Activated effector memory CD4-positive, alpha-beta T cell treated with Interleukin-2 at 50 U/mL for 16 hours (primary cell): ENCODE measurements around the gene AKIRIN2.
"Not testable (repeated sequence)": the region's sequence is repeated elsewhere in the genome, so short reads cannot be mapped to it uniquely, and the experiment has no call there.

Experiments used
- DNase-seq: peaks from one replicate; pipeline ENCODE4 v3.0.0-alpha.2; 2020

The AKIRIN2 gene

GRCh38 chr6:87716928-87717614, 15.0 kb upstream of the AKIRIN2 start:
- no peak for DNase-seq

DNA sequence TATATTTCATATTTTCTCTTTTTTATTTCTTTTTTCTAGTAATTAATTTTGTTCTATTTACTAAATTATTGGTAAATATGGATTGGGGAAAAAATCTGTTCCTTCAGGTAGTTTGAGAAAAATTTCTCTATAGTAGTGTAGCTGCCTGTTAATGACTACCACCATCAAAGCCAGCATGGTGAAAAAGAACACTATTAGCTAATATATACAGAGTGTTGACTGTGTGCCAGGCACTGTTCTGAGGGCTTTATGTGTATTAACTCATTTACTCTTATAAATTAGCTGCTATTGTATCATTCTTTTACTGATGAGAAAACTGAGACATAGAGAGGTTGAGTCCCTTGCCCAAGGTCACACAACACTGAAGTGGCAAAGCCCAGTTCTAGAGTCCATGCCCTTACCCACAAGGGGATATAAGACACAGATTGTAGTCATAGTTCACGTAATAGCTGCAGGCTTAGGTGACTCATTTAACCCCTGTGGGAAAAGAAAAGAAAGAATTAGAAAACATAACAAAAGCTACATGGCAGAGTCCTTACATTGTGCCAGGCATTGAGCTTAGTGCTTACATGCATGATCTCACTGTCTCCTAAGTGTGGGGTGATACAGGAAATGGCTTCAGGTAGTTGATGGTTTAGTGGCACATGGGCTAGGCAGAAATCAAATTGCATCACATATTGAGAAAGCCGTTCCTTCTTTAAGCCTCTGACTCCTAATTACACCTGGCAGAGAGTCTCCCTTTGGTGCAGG, 12.2 kb upstream of the AKIRIN2 start:
- no peak for DNase-seq

DNA sequence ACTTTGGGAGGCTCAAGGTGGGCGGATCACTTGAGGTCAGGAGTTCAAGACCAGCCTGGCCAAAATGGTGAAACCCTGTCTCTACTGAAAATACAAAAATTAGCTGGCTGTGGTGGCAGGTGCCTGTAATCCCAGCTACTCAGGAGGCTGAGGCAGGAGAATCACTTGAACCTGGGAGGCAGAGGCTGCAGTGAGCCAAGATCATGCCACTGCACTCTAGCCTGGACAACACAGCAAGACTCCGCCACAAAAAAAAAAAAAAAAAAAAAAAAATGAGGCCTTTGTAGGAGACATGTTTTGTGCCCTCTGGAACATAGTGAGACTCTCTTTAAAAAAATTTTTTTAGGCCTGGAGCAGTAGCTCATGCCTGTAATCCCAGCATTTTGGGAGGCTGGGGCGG, 10.7 kb upstream of the AKIRIN2 start:
- not testable (repeated sequence) for DNase-seq

DNA sequence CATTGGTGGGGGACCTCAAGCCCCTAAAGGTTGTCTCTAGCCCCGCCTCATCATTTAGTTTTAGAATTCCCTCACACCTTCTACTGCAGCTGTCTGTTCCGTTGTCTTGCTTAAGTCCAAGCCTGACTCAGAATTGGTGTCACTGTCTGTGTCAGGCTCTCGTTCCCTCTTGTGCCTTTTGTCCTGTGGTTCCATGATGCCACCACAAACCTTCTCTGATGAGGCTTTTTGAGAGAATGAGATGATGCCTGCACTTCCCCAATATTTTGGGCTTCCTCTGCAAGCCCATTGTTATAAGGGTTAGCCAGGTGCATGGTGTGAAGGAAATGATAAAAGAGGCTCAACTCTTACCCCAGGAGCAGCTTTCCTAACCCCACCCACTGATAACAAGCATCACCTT, 8.1 kb upstream of the AKIRIN2 start:
- no peak for DNase-seq

DNA sequence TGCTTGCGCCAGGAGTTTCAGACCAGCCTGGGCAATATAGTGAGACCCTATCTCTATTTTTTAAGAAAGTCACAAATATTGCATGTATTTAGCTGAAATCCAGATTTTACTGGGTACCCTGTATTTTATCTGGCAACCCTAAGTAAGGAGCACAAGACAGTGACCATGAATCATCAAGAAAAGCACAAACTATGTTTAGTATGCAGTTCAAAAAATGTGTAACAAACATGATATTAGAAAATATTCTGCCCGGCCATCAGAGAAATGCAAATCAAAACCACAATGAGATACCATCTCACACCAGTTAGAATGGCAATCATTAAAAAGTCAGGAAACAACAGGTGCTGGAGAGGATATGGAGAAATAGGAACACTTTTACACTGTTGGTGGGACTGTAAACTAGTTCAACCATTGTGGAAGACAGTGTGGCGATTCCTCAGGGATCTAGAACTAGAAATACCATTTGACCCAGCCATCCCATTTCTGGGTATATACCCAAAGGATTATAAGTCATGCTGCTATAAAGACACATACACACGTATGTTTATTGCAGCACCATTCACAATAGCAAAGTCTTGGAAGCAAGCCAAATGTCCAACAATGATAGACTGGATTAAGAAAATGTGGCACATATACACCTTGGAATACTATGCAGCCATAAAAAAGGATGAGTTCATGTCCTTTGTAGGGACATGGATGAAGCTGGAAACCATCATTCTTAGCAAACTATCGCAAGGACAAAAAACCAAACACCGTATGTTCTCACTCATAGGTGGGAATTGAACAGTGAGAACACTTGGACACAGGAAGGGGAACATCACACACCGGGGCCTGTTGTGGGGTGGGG, 6.8 kb upstream of the AKIRIN2 start:
- DNase-seq = not testable (repeated sequence)

GRCh38 chr6:87706187-87706966, 4.3 kb upstream of the AKIRIN2 start:
- no peak for DNase-seq

DNA sequence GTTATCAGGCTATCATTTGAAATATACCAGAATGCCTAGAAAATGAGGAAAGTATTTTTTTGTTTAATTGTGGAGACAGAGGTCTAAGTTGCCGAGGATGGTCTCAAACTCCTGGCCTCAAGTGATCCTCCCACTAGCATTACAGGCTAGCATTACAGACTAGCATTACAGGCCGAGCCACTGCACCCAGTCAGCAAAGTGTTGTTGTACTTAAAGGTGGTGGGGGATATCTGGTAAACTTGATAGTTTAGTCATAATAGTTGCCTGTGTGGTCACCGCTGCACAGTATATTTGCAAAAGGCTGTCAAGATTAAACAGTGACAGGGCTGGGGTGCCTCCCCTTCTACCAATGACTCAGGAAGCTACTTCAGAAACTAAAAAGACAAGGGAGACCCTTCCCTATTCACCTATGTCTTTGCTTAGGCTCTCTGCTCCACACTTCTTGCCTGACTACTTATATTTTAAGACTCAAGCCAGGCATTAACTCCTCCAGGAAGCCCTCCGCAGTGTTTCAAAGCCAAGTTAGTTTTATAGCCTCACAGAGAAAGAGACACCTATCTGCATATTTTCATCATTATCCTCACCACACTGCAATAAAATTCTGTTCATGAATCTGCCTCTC, 3.1 kb upstream of the AKIRIN2 start:
- DNase-seq = no peak

DNA sequence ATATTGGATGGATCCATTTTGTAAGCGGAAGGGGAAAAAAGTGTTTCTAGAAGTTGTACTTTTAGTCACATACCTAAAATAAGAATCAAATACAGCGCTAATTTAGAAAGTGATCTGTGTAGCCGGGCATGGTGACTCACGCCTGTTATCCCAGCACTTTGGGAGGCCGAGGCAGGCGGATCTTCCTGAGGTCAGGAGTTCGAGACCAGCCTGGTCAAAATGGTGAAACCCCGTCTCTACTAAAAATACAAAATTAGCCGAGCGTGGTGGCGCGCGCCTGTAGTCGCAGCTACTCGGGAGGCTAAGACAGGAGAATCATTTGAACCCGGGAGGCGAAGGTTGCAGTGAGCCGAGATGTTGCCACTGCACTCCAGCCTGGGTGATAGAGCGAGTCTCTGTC, 1.0 kb upstream of the AKIRIN2 start:
- not testable (repeated sequence) for DNase-seq

- DNase-seq = no peak
Observed at GRCh38 chr6:87702589-87702945, 534 bp upstream of the AKIRIN2 start.

- no peak for DNase-seq
Observed at GRCh38 chr6:87701344-87701675, 723 bp downstream of the AKIRIN2 start.

DNA sequence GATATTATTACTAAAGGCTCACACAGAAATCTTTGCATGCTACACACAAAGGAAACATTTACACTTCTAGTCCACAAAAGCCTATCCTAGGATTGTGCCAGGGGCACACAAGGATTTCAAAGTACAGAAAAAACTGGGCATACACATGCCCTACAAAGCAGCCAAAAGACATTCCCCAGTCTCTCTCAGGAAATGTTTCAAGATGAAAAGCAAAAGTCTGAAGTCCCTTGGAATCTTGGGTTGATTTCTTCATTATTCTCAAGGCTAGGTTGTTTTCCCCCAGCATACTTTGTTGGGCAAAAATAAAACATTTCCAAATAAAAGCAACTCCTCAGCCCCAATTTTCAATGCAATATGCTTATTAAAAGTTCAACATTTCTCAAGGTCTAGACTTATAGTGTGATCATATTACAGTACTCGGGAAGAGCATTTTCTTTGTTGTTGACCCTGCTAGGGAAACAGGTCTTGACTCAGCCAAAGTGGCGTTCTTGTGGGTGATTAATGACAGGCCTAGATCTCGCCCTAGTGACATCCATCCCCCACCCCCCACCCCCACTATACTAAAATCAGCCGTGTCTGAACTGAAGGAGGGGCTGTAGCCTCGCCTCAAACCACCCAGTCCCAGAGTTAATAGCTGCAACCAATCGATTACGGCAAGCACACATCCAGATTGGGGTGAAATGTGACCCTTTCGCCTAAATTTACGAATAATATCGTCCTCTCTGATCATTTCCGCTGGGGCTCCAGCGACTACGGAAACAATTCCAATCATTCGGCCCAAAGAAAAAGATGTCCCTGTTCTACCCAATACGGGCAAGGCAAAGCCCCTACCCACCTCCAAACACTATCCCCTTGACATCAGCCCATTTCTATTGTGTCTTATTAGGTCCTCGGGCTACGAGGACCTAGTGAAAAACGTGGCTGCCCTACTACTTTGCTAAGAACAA, 1.4 kb downstream of the AKIRIN2 start:
- DNase-seq = no peak

- no peak for DNase-seq
Observed at GRCh38 chr6:87699576-87699975, 2.5 kb downstream of the AKIRIN2 start.

DNA sequence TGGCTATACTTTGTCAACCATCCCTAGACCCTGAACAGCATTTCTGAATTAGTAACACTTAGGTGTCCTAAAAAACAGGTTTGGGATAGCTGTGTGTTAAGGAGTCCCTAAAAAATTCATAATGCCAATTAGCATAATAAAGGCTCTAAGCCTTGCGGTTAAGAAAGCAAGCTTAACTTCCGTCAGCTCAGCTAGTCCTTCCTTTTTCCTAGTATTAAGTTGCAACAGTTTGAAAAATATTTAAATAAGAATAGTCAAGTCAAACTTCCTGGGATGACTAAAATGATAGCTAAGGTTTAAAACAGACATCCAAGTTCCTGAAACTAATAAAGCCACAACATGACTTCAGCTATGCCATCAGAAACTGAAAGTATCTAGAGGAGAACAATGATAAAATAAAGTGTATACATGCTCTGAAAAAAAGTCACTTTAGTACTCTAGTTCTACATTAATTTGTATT, 3.5 kb downstream of the AKIRIN2 start:
- DNase-seq = no peak

- no peak for DNase-seq
Observed at GRCh38 chr6:87697581-87698546, 4.2 kb downstream of the AKIRIN2 start.

GRCh38 chr6:87696817-87697216, 5.2 kb downstream of the AKIRIN2 start:
- DNase-seq = not testable (repeated sequence)

DNA sequence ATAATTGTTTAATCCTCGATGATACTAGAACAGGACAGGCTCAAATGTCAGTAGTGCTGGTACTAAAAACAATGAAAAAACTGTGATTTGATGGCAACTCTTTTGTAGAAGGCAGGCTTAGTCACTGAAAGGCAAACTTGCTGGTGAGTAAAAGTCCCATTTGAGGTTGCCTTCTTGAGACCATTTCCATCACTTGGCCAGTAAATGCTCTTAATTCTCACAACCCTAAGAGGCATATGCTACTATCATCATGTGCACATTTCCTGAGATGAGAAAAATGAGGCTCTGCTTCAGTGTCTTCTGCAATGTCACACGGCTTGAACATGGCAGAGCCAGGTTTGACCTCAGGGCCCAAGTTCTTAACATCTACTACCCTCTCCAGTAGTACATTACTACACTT, 9.9 kb downstream of the AKIRIN2 start:
- no peak for DNase-seq

DNA sequence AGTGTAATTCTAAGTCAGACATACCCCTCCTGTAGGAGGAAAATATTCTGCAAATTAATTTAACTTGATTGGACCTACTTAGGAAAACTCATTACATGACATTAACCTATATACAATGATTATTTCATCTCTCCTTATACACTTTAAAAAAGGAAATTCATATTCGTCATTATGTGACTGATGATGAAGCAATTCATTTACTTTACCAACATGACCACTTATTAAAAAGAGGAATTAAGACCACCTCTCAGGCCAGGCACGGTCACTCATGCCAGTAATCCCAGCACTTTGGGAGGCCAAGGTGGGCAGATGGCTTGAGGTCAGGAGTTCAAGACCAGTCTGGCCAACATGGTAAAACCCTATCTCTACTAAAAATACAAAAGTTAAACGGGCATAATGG, 11.6 kb downstream of the AKIRIN2 start:
- DNase-seq = no peak

DNA sequence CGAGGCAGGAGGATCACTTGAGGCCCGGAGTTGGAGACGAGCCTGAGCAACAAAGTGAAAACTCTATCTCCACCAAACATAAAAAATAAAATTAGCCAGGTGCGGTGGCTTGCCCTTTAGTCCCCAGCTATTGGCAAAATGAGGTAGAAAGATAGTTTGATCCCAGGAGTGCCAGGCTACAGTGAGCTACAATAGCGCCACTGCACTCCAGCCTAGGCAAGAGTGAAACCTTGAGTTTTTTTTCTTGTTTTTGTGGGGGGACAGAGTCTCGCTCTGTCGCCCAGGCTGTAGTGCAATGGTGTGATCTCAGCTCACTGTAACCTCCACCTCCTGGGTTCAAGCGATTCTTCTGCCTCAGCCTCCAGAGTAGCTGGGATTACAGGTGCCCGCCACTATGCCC, 14.1 kb downstream of the AKIRIN2 start:
- DNase-seq = not testable (repeated sequence)

DNA sequence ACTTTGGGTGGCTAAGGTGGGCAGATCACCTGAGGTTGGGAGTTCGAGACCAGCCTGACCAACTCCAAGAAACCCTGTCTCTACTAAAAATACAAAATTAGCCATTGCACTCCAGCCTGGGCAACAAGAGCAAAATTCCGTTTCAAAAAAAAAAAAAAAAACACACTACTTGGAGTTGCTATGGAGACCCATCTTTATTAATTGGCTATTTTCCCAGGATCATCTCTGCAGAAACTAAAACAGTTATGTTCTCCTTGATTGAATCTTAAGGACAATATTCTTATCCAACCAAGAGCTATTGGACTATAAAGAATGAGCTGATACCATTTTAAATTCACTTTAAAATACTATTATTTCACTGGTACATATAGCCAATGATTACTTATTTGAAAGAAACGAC, 14.7 kb downstream of the AKIRIN2 start:
- DNase-seq = no peak

DNA sequence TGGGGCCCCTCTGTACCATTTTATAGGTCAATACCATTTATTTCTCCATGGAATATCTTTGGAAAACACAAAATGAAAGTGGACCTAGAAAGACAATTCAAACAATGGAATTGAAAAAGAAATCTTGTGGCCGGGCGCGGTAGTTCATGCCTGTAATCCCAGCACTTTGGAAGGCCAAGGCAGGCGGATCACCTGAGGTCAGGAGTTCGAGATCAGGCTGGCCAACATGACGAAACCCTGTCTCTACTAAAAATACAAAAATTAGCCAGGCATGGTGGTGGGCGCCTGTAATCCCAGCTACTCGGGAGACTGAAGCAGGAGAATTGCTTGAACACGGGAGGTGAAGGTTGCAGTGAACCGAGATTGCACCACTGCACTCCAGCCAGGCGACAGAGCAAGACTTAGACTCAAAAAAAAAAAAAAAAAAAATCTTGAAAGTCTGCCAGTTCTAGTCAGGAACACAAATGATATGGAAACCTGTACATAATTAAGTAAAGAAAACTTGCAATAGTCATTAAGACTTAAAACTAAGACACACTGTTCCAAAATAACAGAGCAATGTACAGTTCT, 15.3 kb downstream of the AKIRIN2 start:
- DNase-seq = not testable (repeated sequence)
